DND-41 (cell line): ENCODE data around the gene PLA2R1.

ENCODE experiments used
- ATAC-seq: fragments of 200-7000 bp; cut with Tn5 transposase; 3 replicates; pipeline ENCODE4 v1.9.1; 2021; ENCODE audit warnings: low read depth; ENCODE audit not compliant: insufficient read depth
- DNase-seq: peaks from one replicate; pipeline ENCODE4 v3.0.0-alpha.2; 2020
- H2AFZ ChIP-seq: 2 replicates; pipeline ENCODE4 v1.6.0; 2012; ENCODE audit warnings: low read depth, low read length
- H3K27ac ChIP-seq: 2 replicates; pipeline ENCODE4 v1.5.1; 2012; ENCODE audit warnings: low read length, inconsistent platforms
- H3K27me3 ChIP-seq: fragments of 200-600 bp; sonication (generic); 2 replicates; pipeline ENCODE4 v1.6.0; 2012; ENCODE audit warnings: low read length, mild to moderate bottlenecking, inconsistent platforms; ENCODE audit not compliant: insufficient read depth, poor library complexity
- H3K36me3 ChIP-seq: 2 replicates; pipeline ENCODE4 v1.5.1; 2012; ENCODE audit warnings: low read length, inconsistent platforms; ENCODE audit not compliant: insufficient read depth
- H3K4me1 ChIP-seq: 2 replicates; pipeline ENCODE4 v1.5.1; 2012; ENCODE audit warnings: mild to moderate bottlenecking, low read length; ENCODE audit not compliant: insufficient read depth
- H3K4me2 ChIP-seq: 2 replicates; pipeline ENCODE4 v1.6.0; 2012; ENCODE audit warnings: mild to moderate bottlenecking, moderate library complexity, low read length, inconsistent platforms; ENCODE audit not compliant: insufficient read depth
- H3K4me3 ChIP-seq, 2 experiments: fragments of 200-600 bp in 1 of 2; shearing (Covaris generic) in 1 of 2; 2 replicates each; pipeline ENCODE4 v1.5.1; 2012 to 2016; ENCODE audit warnings: inconsistent platforms in 2 of 2, low read length in 2 of 2, mild to moderate bottlenecking in 2 of 2, low read depth in 1 of 2, moderate library complexity in 1 of 2
- H3K79me2 ChIP-seq: 2 replicates; pipeline ENCODE4 v1.6.0; 2012; ENCODE audit warnings: low read length, inconsistent platforms; ENCODE audit not compliant: insufficient read depth
- H3K9ac ChIP-seq: 2 replicates; pipeline ENCODE4 v1.6.0; 2012; ENCODE audit warnings: low read depth, mild to moderate bottlenecking, inconsistent platforms, low read length, moderate library complexity
- H3K9me3 ChIP-seq: 2 replicates; pipeline ENCODE4 v1.5.1; 2012; ENCODE audit warnings: low read length, moderate library complexity, mild to moderate bottlenecking, inconsistent platforms; ENCODE audit not compliant: insufficient read depth, severe bottlenecking
- H4K20me1 ChIP-seq: 2 replicates; pipeline ENCODE4 v1.6.0; 2012; ENCODE audit warnings: low read length; ENCODE audit not compliant: insufficient read depth
- CTCF ChIP-seq: IDR thresholded peaks from 2 replicates; pipeline ENCODE4 v1.5.1; 2012; ENCODE audit warnings: borderline replicate concordance, low read length, moderate library complexity, mild to moderate bottlenecking; ENCODE audit not compliant: poor library complexity, severe bottlenecking; ENCODE audit errors: extremely low read depth
- EZH2 ChIP-seq: IDR thresholded peaks from 3 replicates; pipeline ENCODE4 v1.6.1; 2012; ENCODE audit warnings: borderline replicate concordance, low read depth, mild to moderate bottlenecking, moderate library complexity, low read length, inconsistent platforms; ENCODE audit not compliant: severe bottlenecking

The PLA2R1 gene

GRCh38 chr2:160034396-160034795, 28.0 kb downstream of the PLA2R1 start:
- Histone ChIP-seq H3K4me1 (no peaks in the 10 kb centered on the region), H3K9ac (no peak overlapping the region), H3K27me3 (no peaks in the 10 kb centered on the region), H3K4me3 (no peak overlapping the region), H2AFZ (no peak overlapping the region), H3K36me3 (no peaks in the 10 kb centered on the region), H4K20me1 (no peaks in the 10 kb centered on the region), H3K4me2 (no peak overlapping the region), H3K27ac (no peak overlapping the region), H3K9me3 (no peaks in the 10 kb centered on the region), H3K79me2 (no peaks in the 10 kb centered on the region)
- TF ChIP-seq EZH2 (no peak), CTCF (no peak)
- DNase-seq (no peak), ATAC-seq (no peak)

GRCh38 chr2:160033732-160034392, 28.6 kb downstream of the PLA2R1 start:
- Histone ChIP-seq H3K4me3 (no peak overlapping the region), H3K27ac (no peak overlapping the region), H3K9me3 (no peaks in the 10 kb centered on the region), H3K9ac (no peak overlapping the region), H3K79me2 (no peaks in the 10 kb centered on the region), H3K27me3 (no peaks in the 10 kb centered on the region), H3K36me3 (no peaks in the 10 kb centered on the region), H3K4me1 (no peaks in the 10 kb centered on the region), H2AFZ (no peak overlapping the region), H4K20me1 (no peaks in the 10 kb centered on the region), H3K4me2 (no peak overlapping the region)
- DNase-seq: no peak
- TF ChIP-seq EZH2 (no peak), CTCF (no peak)
- ATAC-seq: no peak

- no peak overlapping the region for H3K27ac ChIP-seq
- ATAC-seq (no peak), DNase-seq (no peak)
- H3K36me3 ChIP-seq: no peaks in the 10 kb centered on the region
- H3K79me2 ChIP-seq: no peaks in the 10 kb centered on the region
- no peaks in the 10 kb centered on the region for H3K9me3 ChIP-seq
- H3K4me3 ChIP-seq: no peak overlapping the region
- TF ChIP-seq CTCF (no peak), EZH2 (no peak)
- no peak overlapping the region for H3K4me2 ChIP-seq
- no peaks in the 10 kb centered on the region for H3K4me1 ChIP-seq
- H4K20me1 ChIP-seq: no peaks in the 10 kb centered on the region
- no peaks in the 10 kb centered on the region for H3K27me3 ChIP-seq
- H3K9ac ChIP-seq: no peak overlapping the region
- H2AFZ ChIP-seq: no peak overlapping the region
These were observed 33.2 kb downstream of the PLA2R1 start for GRCh38 chr2:160029270-160029628.
